GM18505 (cell line): ENCODE results near the gene POLR3GL.

ENCODE experiments used
- ATAC-seq: cut with Tn5 transposase; IDR thresholded peaks from one replicate; pipeline ENCODE4 v1.9.1; 2021; ENCODE audit not compliant: unreplicated experiment
- POLR2A ChIP-seq: IDR thresholded peaks from 4 replicates; pipeline ENCODE4 v1.6.1; 2011; ENCODE audit warnings: borderline replicate concordance; ENCODE audit not compliant: insufficient read depth, insufficient read length; ENCODE audit errors: extremely low read depth

Gene POLR3GL

DNA sequence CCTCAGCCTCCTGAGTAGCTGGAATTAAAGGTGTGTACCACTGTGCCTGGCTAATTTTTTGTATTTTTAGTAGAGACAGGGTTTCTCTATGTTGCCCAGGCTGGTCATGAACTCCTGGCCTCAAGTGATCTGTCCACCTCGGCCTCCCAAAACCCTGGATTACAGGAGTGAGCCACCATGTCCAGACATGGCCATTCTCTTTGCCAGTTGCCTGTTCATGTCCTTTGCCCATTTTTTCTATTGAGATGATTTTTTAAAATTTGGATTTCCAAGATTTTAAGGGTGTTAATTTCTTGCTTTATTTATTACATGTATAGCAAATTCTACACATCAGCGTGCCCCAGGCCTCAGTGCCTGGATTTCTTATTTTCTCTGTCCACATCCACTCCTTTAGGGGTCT lies 2.8 kb downstream of the POLR3GL start:
- no peak for TF ChIP-seq POLR2A
- no peak for ATAC-seq

DNA sequence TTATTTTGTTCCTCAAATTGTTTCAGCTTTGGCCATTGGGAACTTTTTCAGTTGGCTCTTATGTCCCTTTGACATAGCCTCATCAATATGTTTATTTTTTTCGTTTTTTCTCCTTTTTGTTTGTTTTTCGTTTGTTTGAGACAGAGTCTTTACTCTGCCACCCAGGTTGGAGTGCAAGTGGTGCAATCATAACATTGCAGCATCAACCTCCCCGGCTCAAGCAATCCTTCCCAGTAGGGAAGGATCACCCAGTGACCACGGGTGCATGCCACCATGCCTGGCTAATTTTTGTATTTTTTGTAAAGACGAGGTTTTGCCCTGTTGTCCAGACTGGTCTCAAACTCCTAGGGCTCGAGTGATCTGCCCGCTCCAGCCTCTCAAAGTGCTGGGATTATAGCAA lies 8.1 kb downstream of the POLR3GL start:
- no peak for ATAC-seq
- no peak for TF ChIP-seq POLR2A

DNA sequence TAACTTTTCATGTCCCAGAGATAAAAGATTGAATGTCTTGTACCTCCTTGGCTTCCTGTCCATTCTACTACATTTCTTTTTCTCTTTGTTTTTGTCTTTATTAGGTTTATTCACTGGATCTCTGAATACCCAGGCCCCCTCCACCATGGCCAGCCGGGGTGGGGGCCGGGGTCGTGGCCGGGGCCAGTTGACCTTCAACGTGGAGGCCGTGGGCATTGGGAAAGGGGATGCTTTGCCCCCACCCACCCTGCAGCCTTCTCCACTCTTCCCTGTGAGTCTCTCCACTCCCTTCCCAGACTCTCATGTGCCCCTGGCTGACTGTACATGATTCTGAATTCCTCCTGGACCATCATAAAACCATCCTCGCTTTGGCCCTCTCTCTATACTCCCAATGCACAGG lies 10.2 kb downstream of the POLR3GL start:
- no peak for TF ChIP-seq POLR2A
- ATAC-seq: no peak

DNA sequence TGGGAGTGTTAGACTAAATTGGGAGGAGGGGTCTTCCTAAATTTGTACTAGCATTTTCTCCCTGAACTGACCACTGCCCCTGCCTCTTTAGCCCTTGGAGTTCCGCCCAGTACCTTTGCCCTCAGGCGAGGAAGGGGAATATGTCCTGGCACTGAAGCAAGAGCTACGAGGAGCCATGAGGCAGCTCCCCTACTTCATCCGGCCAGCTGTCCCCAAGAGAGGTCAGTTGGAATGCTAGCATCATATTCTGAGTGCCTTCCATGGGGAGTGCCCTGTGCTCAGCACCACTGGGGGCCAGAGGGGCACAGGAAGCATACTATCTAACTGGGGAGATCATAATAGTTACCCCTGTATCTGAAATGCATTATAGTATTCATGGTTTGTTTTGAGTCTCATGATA lies 10.7 kb downstream of the POLR3GL start:
- no peak for TF ChIP-seq POLR2A
- ATAC-seq: no peak

DNA sequence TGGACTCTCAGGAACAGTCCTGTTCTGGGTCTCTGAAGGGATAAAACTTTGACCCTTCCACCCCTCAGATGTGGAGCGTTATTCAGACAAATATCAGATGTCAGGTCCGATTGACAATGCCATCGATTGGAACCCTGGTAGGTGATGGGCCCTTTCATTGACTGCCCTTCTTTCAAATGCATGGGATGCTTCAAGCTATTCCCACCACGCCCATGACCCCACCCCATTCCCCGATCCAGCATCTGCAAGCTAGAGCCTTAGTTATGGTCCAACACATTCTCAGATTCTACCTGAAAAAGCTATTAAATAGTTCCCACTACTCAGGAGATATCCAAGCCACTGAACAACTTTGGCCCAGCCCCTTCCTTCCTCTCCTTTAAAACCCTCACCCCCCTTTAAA lies 12.5 kb downstream of the POLR3GL start:
- no peak for TF ChIP-seq POLR2A
- ATAC-seq: no peak

DNA sequence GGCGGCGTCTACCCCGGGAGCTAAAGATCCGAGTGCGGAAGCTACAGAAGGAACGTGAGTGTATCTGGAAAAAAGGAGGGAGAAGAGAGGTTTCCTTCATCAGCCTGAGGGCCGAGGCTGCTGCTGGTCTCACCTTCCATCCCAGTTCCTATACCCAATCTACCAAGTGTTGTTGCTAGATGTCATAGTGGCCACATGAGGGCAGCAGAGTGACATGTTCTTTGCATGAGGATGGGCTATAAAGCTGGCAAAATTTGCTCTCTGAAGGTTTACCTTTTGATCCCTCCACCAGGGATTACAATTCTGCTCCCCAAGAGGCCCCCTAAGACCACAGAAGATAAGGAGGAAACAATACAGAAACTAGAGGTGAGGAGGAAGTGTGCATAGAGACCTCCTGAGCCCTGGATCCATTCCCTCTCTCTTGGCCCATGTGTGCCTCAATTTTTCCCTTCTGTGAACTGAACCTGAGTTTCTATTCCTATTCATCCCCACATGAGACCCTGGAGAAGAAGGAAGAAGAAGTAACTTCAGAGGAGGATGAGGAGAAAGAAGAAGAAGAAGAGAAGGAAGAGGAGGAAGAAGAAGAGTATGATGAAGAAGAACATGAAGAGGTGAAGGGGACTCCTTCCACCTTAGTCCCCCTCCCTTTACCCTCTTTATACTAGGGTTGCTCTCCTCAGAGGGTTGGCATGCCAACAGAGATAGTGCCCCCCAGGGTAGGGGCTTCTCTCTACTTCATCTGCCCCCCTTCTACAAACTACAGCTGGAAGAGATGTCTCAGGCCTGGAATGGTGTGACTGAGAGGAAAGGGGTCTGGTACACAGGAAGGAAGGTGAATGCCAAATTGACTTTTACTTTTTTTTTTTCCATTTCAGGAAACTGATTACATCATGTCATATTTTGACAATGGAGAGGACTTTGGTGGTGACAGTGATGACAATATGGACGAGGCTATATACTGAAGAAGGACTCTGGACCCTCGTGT lies 13.3 kb downstream of the POLR3GL start:
- ATAC-seq: no peak
- TF ChIP-seq POLR2A: no peak

DNA sequence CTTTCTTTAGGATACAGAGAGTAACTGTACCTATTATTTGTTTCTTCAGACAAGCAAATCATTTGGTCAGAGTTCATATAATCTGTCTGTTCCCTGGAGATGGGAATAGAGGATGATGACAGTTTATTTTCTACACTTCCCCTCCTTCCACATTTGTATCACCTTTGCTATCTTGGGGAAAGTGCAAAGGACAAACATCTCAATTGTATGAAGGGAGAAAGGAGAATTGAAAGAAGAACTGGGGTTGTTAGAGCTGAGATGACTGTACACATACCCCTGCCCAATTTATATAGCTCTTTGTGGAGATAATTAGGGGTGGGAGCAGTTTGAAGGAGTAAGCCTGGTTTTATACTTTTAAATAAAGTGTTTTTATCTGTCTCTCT lies 14.0 kb downstream of the POLR3GL start:
- no peak for TF ChIP-seq POLR2A
- no peak for ATAC-seq

DNA sequence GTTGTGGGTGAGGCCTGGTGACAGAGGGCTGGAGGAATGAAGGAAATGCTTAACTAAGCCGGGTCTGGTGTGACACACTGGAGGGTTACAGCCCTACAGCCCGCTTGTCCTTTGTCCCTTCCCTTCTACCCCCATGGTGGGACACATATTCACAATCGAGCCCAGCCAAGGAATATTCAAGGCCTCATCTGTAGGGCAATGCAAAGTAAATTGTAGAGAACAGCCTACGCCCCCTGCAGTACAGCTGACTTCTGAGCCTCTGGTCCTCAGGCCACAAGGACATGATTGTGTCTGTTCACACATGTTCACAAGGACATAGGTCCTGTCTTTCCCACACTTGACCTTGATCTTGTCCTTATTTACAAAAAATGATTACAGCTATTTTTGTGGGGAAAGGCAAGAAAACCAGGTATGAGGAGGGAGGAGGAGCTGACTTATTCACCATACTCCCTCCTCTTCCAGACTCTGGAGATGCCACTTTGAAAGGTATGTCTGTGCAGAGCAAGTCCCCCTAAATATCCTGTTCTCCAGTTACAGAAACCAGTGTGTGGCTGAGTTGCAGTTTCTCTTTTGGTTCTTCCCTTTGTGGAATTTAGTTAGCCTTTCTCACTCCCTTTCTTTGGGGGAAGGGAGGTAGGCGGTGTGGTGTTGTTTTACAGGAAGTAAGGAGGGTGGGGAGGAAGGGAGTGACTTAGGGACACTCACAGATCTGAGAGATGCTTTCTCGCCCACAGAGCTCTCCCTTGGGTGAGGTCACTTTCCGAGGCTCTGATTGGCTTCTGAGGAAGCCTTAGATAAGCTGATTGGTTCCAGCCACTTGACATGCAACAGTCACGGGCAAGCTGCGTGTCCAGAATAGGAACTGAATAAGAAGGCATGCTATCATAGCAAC lies 14.6 kb downstream of the POLR3GL start:
- TF ChIP-seq POLR2A: peak; percentile 29
- peak; percentile 80 for ATAC-seq

DNA sequence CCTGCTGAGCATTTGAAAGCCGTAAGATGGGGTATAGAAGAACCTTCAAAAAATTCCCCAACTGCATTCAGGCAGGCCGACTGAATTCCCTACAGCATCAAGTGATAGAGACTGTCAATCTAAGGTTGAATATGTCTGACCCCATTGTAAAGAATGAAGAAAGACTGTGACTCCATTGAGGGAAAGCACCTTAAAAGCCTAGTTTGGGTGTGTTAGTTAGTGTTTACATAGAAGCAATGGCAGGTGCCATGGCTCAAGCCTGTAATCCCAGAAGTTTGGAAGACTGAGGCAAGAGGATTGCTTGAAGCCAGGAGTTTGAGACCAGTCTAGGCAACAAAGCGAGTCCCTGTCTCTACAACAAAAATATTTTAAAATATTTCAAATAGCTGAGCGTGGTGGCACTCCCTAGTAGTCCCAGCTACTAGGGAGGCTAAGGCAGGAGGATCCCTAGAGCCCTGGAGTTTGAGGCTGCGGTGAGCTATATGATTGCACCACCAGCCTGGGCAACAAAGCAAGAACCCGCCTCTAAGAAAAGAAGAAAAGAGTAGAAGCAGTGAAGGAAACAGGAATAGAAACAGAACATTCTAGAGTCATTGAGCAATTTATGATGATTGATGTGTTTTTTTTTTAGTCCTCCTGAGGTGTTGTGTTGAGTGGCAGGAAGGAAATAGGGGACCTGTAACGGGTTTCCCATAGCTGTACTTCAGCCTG lies 15.4 kb downstream of the POLR3GL start:
- ATAC-seq: peak; percentile 28
- peak; percentile 44 for TF ChIP-seq POLR2A

DNA sequence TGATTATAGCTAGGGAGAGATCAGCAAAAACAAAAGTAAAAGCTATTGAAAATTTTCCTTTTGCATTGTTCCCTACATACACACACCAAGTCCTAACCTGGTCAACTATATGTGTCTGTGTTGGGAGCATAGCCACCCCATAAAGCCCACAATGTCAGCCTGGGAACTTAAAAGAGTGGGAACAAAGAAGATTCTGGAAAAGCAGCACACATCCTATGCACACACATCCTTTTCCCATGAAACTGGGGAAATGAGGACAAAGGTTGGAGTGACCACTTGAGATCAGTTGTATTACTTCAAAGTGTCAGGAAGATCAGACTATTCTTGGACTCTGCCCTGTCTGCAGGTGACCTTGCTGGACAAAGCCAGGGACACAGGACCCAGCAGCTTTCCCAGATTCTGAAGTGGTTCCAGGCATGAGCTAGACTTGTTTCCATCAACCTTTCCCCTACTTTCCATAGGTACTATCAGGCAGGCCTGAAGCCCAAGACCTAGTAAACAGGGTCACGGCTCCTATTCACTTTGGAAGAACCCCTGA lies 16.0 kb downstream of the POLR3GL start:
- ATAC-seq: no peak

DNA sequence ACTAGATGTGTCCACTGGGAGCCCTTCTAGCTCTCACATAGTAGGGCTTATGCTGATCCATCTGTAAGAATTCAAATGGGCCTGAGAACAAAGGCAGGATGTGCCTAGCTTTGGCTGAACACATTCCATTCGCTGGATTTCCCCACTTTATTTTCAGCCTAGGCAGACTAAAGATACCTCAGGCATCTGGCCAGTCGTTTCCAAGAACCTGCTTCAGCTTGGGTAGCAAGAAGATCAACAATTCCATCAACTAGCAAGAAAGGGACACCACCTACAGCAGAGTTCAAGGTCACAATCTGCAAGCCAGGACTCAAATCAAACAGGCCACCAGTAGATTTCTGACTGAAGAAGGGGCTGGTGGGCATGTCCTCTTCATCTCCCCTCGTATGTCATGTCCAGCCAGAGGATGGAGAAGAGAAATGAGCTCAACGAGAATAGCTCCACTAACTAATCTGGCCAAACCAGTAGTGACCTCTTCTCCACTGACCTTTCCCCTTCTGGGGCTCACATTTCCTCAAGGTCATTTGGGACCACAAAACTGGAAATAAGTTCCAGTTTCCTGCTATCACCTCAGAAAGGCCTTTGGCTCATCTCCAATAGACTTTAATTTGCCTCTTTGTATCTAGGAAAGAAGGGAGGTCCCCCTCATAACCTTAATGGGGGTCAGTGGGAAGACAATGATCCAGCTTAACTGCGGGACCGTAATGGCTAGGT lies 17.7 kb downstream of the POLR3GL start:
- ATAC-seq: no peak
- TF ChIP-seq POLR2A: no peak

More for the DNA sequence above, 16.0 kb downstream of the POLR3GL start:
- TF ChIP-seq POLR2A: no peak

DNA sequence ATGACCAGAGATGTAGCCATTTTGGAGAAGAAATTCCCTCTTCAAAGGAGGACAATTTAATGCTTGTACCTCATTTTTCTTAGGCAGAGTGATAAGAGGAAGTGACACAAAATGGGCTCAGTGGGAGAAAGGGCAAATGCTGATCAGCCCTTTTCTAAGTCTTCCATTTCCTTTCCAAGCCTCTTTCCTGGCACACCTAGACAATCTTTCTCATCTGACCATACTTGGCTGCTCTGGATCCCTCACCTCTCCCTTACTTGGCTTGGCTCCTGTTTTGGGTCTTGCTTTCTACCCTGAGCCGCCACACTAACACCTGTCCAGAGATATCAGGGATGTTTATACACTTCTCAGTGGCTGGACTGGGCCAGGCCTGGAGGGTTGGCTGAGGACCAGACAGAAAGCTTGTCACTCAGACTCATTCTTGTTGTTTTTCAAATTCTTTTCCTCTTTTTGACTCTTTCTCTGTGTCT lies 18.8 kb downstream of the POLR3GL start:
- no peak for ATAC-seq
- TF ChIP-seq POLR2A: no peak
